Heart left ventricle (tissue), 13 donors: ENCODE measurements around the gene FAHD2A.
"Not testable (repeated sequence)": the region's sequence is repeated elsewhere in the genome, so short reads cannot be mapped to it uniquely, and the experiment has no call there.

Experiments used
- POLR2A ChIP-seq, 2 donors: fragments of 450-650 bp; IDR thresholded peaks; one replicate each; pipeline ENCODE4 v1.6.1; 2017; ENCODE audit warnings: antibody characterized with exemption in 2 of 2, mild to moderate bottlenecking in 2 of 2, moderate library complexity in 2 of 2
- TF ChIP-seq, protein P1 (sequence below), 12 donors: fragments of 200-600 bp; sonication (generic) in 4 of 12; IDR thresholded peaks; one replicate each; pipeline versions ENCODE4 v1.5.0 to v1.8.0; 2018 to 2022; ENCODE audit warnings: antibody characterized with exemption in 12 of 12, mild to moderate bottlenecking in 5 of 12
- donor health status: ischemic (EF 13 %, LVEDD 7.1; RV severe dilation, severe dysfunction).
- donor health status: DM: no; HTN: yes; CAD: no.
- donor health status: DM: no; HTN: no; CAD: no.
- donor health status: ischemic (EF 25% LVEDD 6.9; RV normal size, moderate dysfunction).
- donor health status: ischemic (EF 25% LVEDD 5.7; RV mildly dilated, moderate dysfunction).
- donor health status: ischemic (EF 35%, LVEDD 5.7; RV mildly dilated, moderate dysfunction).
- donor health status: nonischemic (EF 11% LVEDD 7.7; RV severe dilation, severe dysfunction).
- donor health status: DM: yes; HTN: yes; CAD: no.
- donor health status: PGD.
- donor health status: ischemic (EF 29% LVEDD 5.4; RV normal size, mild dysfunction).
- donor health status: nonischemic (EF 23%, LVEDD 6.1; RV moderate dilation, normal function).

DNA sequence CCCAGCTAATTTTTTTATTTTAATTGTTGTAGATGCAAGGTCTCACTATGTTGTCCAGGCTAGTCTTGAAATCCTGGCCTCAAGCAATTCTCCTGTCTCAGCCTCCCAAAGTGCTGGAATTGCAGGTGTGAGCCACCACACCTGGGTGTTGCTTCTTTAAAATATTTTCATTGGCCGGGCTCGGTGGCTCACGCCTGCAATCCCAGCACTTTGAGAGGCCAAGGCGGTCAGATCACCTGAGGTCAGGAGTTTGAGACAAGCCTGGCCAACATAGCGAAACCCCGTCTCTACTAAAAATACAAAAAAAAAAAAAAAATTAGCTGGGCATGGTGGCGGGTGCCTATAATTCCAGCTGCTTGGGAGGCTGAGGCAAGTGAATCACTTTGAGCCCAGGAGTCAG is 24.2 kb upstream of the FAHD2A start:
- not testable (repeated sequence) for TF ChIP-seq POLR2A (IDR thresholded peaks at IDR 0.05)
- TF ChIP-seq, protein P1, sequence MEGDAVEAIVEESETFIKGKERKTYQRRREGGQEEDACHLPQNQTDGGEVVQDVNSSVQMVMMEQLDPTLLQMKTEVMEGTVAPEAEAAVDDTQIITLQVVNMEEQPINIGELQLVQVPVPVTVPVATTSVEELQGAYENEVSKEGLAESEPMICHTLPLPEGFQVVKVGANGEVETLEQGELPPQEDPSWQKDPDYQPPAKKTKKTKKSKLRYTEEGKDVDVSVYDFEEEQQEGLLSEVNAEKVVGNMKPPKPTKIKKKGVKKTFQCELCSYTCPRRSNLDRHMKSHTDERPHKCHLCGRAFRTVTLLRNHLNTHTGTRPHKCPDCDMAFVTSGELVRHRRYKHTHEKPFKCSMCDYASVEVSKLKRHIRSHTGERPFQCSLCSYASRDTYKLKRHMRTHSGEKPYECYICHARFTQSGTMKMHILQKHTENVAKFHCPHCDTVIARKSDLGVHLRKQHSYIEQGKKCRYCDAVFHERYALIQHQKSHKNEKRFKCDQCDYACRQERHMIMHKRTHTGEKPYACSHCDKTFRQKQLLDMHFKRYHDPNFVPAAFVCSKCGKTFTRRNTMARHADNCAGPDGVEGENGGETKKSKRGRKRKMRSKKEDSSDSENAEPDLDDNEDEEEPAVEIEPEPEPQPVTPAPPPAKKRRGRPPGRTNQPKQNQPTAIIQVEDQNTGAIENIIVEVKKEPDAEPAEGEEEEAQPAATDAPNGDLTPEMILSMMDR (IDR thresholded peaks at IDR 0.05) = not testable (repeated sequence)
